MM.1S (cell line): ENCODE measurements around the gene PIP5K1C.

Source experiments
- DNase-seq: peaks from one replicate; pipeline ENCODE4 v3.0.0-alpha.2; 2015
- H2AFZ ChIP-seq: fragments of 300-600 bp; sonication (generic); 2 replicates; pipeline ENCODE4 v1.6.0; 2016; ENCODE audit warnings: antibody characterized with exemption, low read length
- H3F3A ChIP-seq: fragments of 300-600 bp; sonication (generic); 2 replicates; pipeline ENCODE4 v1.6.1; 2016; ENCODE audit warnings: mild to moderate bottlenecking, antibody characterized with exemption, low read length, moderate library complexity, mixed read lengths; ENCODE audit not compliant: insufficient read depth
- H3K27ac ChIP-seq: fragments of 300-600 bp; sonication (generic); 2 replicates; pipeline ENCODE4 v1.5.1; 2016; ENCODE audit warnings: mild to moderate bottlenecking, low read length
- H3K27me3 ChIP-seq: fragments of 300-600 bp; sonication (generic); replicated peaks from 2 replicates; pipeline ENCODE4 v1.6.0; 2016; ENCODE audit warnings: low read length; ENCODE audit not compliant: insufficient read depth
- H3K36me3 ChIP-seq: fragments of 300-600 bp; sonication (generic); replicated peaks from 2 replicates; pipeline ENCODE4 v1.6.1; 2016; ENCODE audit warnings: mild to moderate bottlenecking, low read length, mixed read lengths; ENCODE audit not compliant: insufficient read depth
- H3K4me1 ChIP-seq: fragments of 300-600 bp; sonication (generic); 2 replicates; pipeline ENCODE4 v1.6.1; 2016; ENCODE audit warnings: low read length, mixed read lengths
- H3K4me2 ChIP-seq: fragments of 300-600 bp; sonication (generic); 2 replicates; pipeline ENCODE4 v1.6.0; 2016; ENCODE audit warnings: low read depth, low read length
- H3K4me3 ChIP-seq: fragments of 300-600 bp; sonication (generic); 2 replicates; pipeline ENCODE4 v1.5.1; 2016; ENCODE audit warnings: low read length, mixed read lengths
- H3K79me2 ChIP-seq: fragments of 300-600 bp; sonication (generic); 2 replicates; pipeline ENCODE4 v1.6.1; 2016; ENCODE audit warnings: mixed run types, low read length, mixed read lengths
- H3K9ac ChIP-seq: fragments of 300-600 bp; sonication (generic); 2 replicates; pipeline ENCODE4 v1.6.1; 2016; ENCODE audit warnings: low read length, mixed read lengths
- H3K9me2 ChIP-seq: fragments of 300-600 bp; sonication (generic); replicated peaks from 2 replicates; pipeline ENCODE4 v1.6.1; 2016; ENCODE audit warnings: mild to moderate bottlenecking, low read length, mixed read lengths; ENCODE audit not compliant: insufficient read depth
- H3K9me3 ChIP-seq: fragments of 300-600 bp; sonication (generic); replicated peaks from 2 replicates; pipeline ENCODE4 v1.6.1; 2016; ENCODE audit warnings: mild to moderate bottlenecking, low read length, mixed read lengths; ENCODE audit not compliant: insufficient read depth
- H4K20me1 ChIP-seq: fragments of 300-600 bp; sonication (generic); 2 replicates; pipeline ENCODE4 v1.6.1; 2016; ENCODE audit warnings: mild to moderate bottlenecking, low read length, moderate library complexity, mixed read lengths; ENCODE audit not compliant: insufficient read depth
- EZH2 ChIP-seq: fragments of 300-600 bp; sonication (generic); optimal IDR thresholded peaks from 2 replicates; pipeline ENCODE3; 2017; ENCODE audit warnings: low read depth, mild to moderate bottlenecking, antibody characterized with exemption, low read length, mixed read lengths
- EZH2phosphoT487 ChIP-seq: fragments of 300-600 bp; sonication (generic); IDR thresholded peaks from 2 replicates; pipeline ENCODE4 v1.6.1; 2018; ENCODE audit warnings: antibody characterized with exemption, low read length
- TF ChIP-seq, protein P1 (sequence below): fragments of 300-600 bp; sonication (generic); IDR thresholded peaks from 2 replicates; pipeline ENCODE4 v1.5.1; 2016; ENCODE audit warnings: antibody characterized with exemption, low read length, mixed read lengths

Gene PIP5K1C

DNA sequence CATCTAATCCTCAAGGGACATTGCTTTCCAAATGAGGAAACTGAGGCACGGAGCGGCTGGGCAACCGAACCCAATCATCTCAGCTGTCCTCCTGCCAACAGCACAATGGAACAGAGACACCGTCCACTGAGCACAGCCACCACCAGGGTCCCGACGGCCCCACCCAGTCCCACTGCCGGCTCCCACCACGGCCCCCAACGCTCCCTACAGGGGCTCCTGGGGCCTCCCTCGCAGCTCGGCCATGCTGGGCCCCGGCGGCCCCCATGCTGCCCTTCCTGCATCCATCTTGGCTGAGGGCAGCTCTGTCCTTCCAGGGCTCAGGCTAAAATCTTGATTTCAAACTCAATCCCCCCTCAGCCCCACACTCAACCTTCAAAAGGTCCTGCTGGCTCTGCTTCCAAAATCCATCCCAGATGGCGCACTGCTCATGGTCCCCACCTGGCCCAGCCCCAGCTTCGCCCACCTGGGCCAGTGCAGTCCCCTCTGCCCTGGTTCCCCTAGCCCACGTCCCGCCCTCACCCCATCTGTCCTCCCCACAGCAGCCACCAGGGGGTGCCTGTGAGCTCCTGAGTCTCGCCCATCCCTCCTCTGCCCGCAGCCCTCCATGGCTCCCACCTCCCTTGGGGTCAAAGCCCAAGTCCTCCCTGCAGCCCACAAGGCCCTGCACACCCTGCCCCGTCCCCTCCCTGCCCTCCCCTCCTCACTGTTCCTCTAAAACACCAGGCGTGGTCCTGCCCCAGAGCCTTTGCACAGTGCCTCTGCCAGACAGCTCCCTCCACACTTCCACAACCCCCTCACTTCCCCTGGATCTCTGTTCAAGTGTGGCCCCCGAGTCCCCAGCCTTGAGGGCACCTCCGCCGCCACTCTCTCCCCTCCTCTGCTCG is 7.9 kb downstream of the PIP5K1C start:
- H3K4me1 ChIP-seq = peaks cover 13% of the 10 kb centered on the region
- H4K20me1 ChIP-seq = peaks cover 2% of the 10 kb centered on the region; the same call in 1 of the 2 replicates
- H3K9me3 ChIP-seq = no peaks in the 10 kb centered on the region
- no peak overlapping the region for H3K9ac ChIP-seq
- H3K36me3 ChIP-seq = no peaks in the 10 kb centered on the region
- H3F3A ChIP-seq = peaks cover 24% of the 10 kb centered on the region; the same call in 1 of the 2 replicates
- no peak overlapping the region for H3K4me3 ChIP-seq
- H3K9me2 ChIP-seq = no peaks in the 10 kb centered on the region
- no peak overlapping the region for H2AFZ ChIP-seq
- TF ChIP-seq EZH2 (no peak), EZH2phosphoT487 (no peak)
- TF ChIP-seq, protein P1, sequence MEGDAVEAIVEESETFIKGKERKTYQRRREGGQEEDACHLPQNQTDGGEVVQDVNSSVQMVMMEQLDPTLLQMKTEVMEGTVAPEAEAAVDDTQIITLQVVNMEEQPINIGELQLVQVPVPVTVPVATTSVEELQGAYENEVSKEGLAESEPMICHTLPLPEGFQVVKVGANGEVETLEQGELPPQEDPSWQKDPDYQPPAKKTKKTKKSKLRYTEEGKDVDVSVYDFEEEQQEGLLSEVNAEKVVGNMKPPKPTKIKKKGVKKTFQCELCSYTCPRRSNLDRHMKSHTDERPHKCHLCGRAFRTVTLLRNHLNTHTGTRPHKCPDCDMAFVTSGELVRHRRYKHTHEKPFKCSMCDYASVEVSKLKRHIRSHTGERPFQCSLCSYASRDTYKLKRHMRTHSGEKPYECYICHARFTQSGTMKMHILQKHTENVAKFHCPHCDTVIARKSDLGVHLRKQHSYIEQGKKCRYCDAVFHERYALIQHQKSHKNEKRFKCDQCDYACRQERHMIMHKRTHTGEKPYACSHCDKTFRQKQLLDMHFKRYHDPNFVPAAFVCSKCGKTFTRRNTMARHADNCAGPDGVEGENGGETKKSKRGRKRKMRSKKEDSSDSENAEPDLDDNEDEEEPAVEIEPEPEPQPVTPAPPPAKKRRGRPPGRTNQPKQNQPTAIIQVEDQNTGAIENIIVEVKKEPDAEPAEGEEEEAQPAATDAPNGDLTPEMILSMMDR = peak; percentile 65
- H3K79me2 ChIP-seq = peaks cover 83% of the 10 kb centered on the region
- no peak overlapping the region for H3K4me2 ChIP-seq
- H3K27ac ChIP-seq = no peak overlapping the region
- H3K27me3 ChIP-seq = no peaks in the 10 kb centered on the region
- DNase-seq = peak; percentile 7

DNA sequence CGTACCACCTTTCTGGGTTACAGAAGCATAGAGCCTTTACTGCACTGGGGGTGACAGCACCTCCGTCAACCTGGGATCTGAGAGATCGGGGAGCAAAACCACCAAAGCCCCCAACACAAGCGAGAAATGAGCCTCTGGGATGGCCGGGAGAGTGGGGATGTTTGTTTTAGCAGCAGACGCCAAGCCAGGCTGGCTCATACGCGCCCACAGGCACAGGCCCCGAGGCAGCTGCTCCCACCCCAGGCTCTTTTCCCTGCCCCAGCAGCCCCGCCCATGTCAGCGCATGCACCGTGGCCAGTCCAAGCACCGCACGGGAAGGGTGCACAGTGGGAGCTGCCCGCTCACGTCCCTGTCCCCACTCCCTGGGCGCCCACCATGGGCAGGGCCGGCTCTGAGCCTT is 8.5 kb downstream of the PIP5K1C start:
- no peaks in the 10 kb centered on the region for H3K9me2 ChIP-seq
- no peak overlapping the region for H2AFZ ChIP-seq
- no peak overlapping the region for H3K4me2 ChIP-seq
- no peak for TF ChIP-seq EZH2
- no peak for TF ChIP-seq EZH2phosphoT487
- TF ChIP-seq, protein P1 = no peak
- no peak overlapping the region for H3K9ac ChIP-seq
- H4K20me1 ChIP-seq = peaks cover 2% of the 10 kb centered on the region; the same call in 1 of the 2 replicates
- no peak overlapping the region for H3K4me3 ChIP-seq
- peaks cover 78% of the 10 kb centered on the region for H3K79me2 ChIP-seq
- peaks cover 28% of the 10 kb centered on the region; the same call in 1 of the 2 replicates for H3F3A ChIP-seq
- H3K27me3 ChIP-seq = no peaks in the 10 kb centered on the region
- DNase-seq = no peak
- H3K27ac ChIP-seq = no peak overlapping the region
- peaks cover 13% of the 10 kb centered on the region for H3K4me1 ChIP-seq
- no peaks in the 10 kb centered on the region for H3K9me3 ChIP-seq
- no peaks in the 10 kb centered on the region for H3K36me3 ChIP-seq

DNA sequence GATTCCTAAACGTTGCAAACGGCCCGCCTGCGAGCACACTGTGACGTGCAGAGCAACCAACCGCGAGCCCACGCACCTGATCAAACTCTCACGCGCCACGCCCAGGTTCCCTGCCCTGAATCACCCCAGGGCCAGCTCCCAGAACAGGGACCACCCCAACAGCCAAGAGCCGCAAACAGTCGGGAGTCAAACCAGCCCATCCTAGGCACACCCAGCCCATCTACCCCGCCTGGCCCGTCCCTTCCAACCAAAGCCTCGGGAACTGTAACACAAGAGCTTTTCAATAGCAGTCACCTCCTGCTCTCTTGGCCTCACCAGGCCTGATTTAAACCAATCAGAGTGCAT is 8.9 kb downstream of the PIP5K1C start:
- no peak overlapping the region for H3K9ac ChIP-seq
- DNase-seq = no peak

More for the DNA sequence above, 8.9 kb downstream of the PIP5K1C start:
- Histone ChIP-seq H3K79me2 (peaks cover 77% of the 10 kb centered on the region), H3F3A (peaks cover 28% of the 10 kb centered on the region; the same call in 1 of the 2 replicates), H3K27me3 (no peaks in the 10 kb centered on the region), H3K4me2 (no peak overlapping the region), H4K20me1 (peaks cover 2% of the 10 kb centered on the region; the same call in 1 of the 2 replicates), H3K4me1 (peaks cover 13% of the 10 kb centered on the region), H2AFZ (no peak overlapping the region), H3K9me2 (no peaks in the 10 kb centered on the region), H3K9me3 (no peaks in the 10 kb centered on the region), H3K4me3 (no peak overlapping the region), H3K27ac (no peak overlapping the region), H3K36me3 (no peaks in the 10 kb centered on the region)
- TF ChIP-seq EZH2phosphoT487 (no peak), EZH2 (no peak)
- TF ChIP-seq, protein P1 = no peak
